Glomerular endothelial cell (primary cell): Measurements from ENCODE around the gene TANGO6. TPM values are rescaled to one million over a fixed set of nuclear protein-coding genes. Genes with fewer than 3 reads are reported as not detected.
"Not testable (repeated sequence)": the region's sequence is repeated elsewhere in the genome, so short reads cannot be mapped to it uniquely, and the experiment has no call there.

ENCODE experiments used
- DNase-seq: peaks from one replicate; pipeline ENCODE4 v3.0.0-alpha.2; 2011; ENCODE audit warnings: low read depth, low spot score; ENCODE audit errors: extremely low read depth
- total RNA-seq: library from RNA; depleted of rRNA; stranded (reverse); fragments of >200 nt; gene quantifications from 2 replicates; pipeline ENCODE4 v1.2.3, GENCODE V29; 2015

The TANGO6 gene
- total RNA-seq, 1 donor from 2014 or later: 8.9 TPM

GRCh38 chr16:69114346-69114975 lies 271.1 kb downstream of the TANGO6 start:
- no peak for DNase-seq

- no peak for DNase-seq
Observed at GRCh38 chr16:69114976-69115355, 271.6 kb downstream of the TANGO6 start.

- no peak for DNase-seq
Observed at GRCh38 chr16:69115361-69115760, 272.0 kb downstream of the TANGO6 start.

- DNase-seq: no peak
Observed at GRCh38 chr16:69115837-69116236, 272.5 kb downstream of the TANGO6 start.

- no peak for DNase-seq
Observed at GRCh38 chr16:69116256-69116875, 273.0 kb downstream of the TANGO6 start.

GRCh38 chr16:69116906-69117305 lies 273.6 kb downstream of the TANGO6 start:
- DNase-seq: no peak

GRCh38 chr16:69118468-69118867 lies 275.1 kb downstream of the TANGO6 start:
- no peak for DNase-seq

- no peak for DNase-seq
Observed at GRCh38 chr16:69118994-69119393, 275.7 kb downstream of the TANGO6 start.

- DNase-seq: no peak
Observed at GRCh38 chr16:69119536-69119935, 276.2 kb downstream of the TANGO6 start.

- DNase-seq: no peak
Observed at GRCh38 chr16:69120096-69120664, 276.8 kb downstream of the TANGO6 start.

GRCh38 chr16:69123910-69124309 lies 280.6 kb downstream of the TANGO6 start:
- peak; percentile 64 for DNase-seq

GRCh38 chr16:69124406-69124805 lies 281.1 kb downstream of the TANGO6 start:
- DNase-seq: not testable (repeated sequence)

GRCh38 chr16:69124961-69125360 lies 281.6 kb downstream of the TANGO6 start:
- DNase-seq: not testable (repeated sequence)

GRCh38 chr16:69126221-69126620 lies 282.9 kb downstream of the TANGO6 start:
- no peak for DNase-seq

- not testable (repeated sequence) for DNase-seq
Observed at GRCh38 chr16:69126801-69127200, 283.5 kb downstream of the TANGO6 start.

- DNase-seq: no peak
Observed at GRCh38 chr16:69127966-69128510, 284.7 kb downstream of the TANGO6 start.

GRCh38 chr16:69130461-69130860 lies 287.1 kb downstream of the TANGO6 start:
- DNase-seq: no peak

GRCh38 chr16:69131167-69131838 lies 288.0 kb downstream of the TANGO6 start:
- DNase-seq: no peak

GRCh38 chr16:69131839-69132423 lies 288.6 kb downstream of the TANGO6 start:
- no peak for DNase-seq

GRCh38 chr16:69132424-69133252 lies 289.3 kb downstream of the TANGO6 start, which contains the start of the genes CHTF8 and UTP4:
Gene CHTF8 (minus strand): TSS chr16:69132588. CDS start chr16:69121458, 11,130 bp downstream.
Gene UTP4 (plus strand): TSS chr16:69132649. CDS start chr16:69133460, 811 bp downstream.
- DNase-seq: no peak
